ENCODE results near the gene SYCN.

SYCN gene

GRCh38 chr19:39163621-39164020, 40.4 kb downstream of the SYCN start:
- Histone ChIP-seq H3K9me3 (no peaks in the 10 kb centered on the region), H3K9ac (no peak overlapping the region), H3K27me3 (no peaks in the 10 kb centered on the region), H3K36me3 (peaks cover 13% of the 10 kb centered on the region), H4K20me1 (peaks cover 98% of the 10 kb centered on the region), H3K27ac (no peak overlapping the region), H3K4me3 (no peak overlapping the region), H3K4me2 (no peak overlapping the region), H3K4me1 (peaks cover 33% of the 10 kb centered on the region)
- TF ChIP-seq Cebpa-rat (IDR thresholded peaks at IDR 0.05): no peak

DNA sequence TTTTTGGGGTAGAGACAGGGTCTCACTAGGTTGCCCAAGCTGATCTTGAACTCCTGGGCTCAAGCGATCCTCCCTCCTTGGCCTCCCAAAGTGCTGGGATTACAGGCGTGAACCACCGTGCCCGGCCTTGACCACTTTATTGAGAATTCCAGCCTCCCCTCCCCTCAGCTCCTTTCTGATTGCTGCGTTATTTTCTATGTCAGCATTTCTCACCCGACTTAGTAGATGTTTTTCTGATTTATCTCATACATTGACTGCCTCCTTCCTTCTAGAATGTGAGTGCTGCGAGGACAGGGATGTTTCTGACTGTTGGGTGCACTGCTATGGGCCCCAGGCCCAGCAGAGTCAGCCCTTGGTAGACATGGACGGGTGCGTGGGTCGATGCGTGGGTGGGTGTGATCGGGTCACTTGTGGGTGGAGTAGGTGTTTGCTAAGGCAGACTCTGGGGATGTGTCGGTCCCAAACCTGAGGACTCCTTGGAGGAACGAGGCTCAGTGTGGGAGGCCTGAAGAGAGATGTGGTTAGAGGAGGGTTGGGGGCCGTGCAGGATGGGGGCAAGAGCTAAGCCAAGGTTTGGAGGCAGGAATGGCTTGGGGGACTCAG, 41.5 kb downstream of the SYCN start:
- no peak overlapping the region for H3K9ac ChIP-seq

GRCh38 chr19:39160889-39161672, 43.0 kb downstream of the SYCN start:
- no peak for TF ChIP-seq Cebpa-rat (IDR thresholded peaks at IDR 0.05)
- no peaks in the 10 kb centered on the region for H3K27me3 ChIP-seq
- peak overlapping the region; percentile 53 for H3K27ac ChIP-seq
- no peaks in the 10 kb centered on the region for H3K9me3 ChIP-seq
- 0 out of 2 replicates have a peak overlapping the region, but pooled peaks have one; percentile 7 for H3K4me2 ChIP-seq
- H3K4me3 ChIP-seq: no peak overlapping the region
- H3K4me1 ChIP-seq: peaks cover 50% of the 10 kb centered on the region
- H3K36me3 ChIP-seq: peaks cover 14% of the 10 kb centered on the region
- H3K9ac ChIP-seq: peak overlapping the region; percentile 45; the same call in 1 of the 2 replicates
- peaks cover 95% of the 10 kb centered on the region for H4K20me1 ChIP-seq

More for the DNA sequence above, 41.5 kb downstream of the SYCN start:
- Histone ChIP-seq H3K27ac (no peak overlapping the region; the same call in 1 of the 2 replicates), H3K4me2 (0 out of 2 replicates have a peak overlapping the region, but pooled peaks have one; percentile 7), H4K20me1 (peaks cover 98% of the 10 kb centered on the region), H3K36me3 (peaks cover 14% of the 10 kb centered on the region), H3K27me3 (no peaks in the 10 kb centered on the region), H3K4me1 (peaks cover 44% of the 10 kb centered on the region), H3K9me3 (no peaks in the 10 kb centered on the region), H3K4me3 (no peak overlapping the region)
- TF ChIP-seq Cebpa-rat (IDR thresholded peaks at IDR 0.05): no peak

DNA sequence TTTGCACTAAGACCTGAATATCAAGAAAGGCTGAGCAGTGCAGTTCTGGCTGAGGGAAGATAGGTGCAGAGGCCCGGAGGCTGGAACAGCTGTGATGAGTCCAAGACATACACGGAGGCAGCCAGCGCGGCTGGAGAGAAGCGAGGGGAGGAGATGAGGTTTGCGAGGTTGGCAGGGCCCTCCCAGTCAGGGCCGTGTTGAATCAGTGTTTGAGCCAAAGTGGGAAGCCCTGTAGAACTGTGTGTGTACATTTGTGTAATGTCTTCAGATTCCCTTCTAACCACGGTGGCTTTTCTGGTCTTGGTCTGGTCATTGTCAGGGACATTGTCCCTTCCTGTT, 43.6 kb downstream of the SYCN start:
- Histone ChIP-seq H3K36me3 (peaks cover 14% of the 10 kb centered on the region), H3K27ac (peak overlapping the region; percentile 53), H3K4me1 (peaks cover 50% of the 10 kb centered on the region), H3K4me3 (no peak overlapping the region), H4K20me1 (peaks cover 95% of the 10 kb centered on the region), H3K9me3 (no peaks in the 10 kb centered on the region), H3K27me3 (no peaks in the 10 kb centered on the region), H3K4me2 (0 out of 2 replicates have a peak overlapping the region, but pooled peaks have one; percentile 7), H3K9ac (peak overlapping the region; percentile 45)
- TF ChIP-seq Cebpa-rat (IDR thresholded peaks at IDR 0.05): no peak

DNA sequence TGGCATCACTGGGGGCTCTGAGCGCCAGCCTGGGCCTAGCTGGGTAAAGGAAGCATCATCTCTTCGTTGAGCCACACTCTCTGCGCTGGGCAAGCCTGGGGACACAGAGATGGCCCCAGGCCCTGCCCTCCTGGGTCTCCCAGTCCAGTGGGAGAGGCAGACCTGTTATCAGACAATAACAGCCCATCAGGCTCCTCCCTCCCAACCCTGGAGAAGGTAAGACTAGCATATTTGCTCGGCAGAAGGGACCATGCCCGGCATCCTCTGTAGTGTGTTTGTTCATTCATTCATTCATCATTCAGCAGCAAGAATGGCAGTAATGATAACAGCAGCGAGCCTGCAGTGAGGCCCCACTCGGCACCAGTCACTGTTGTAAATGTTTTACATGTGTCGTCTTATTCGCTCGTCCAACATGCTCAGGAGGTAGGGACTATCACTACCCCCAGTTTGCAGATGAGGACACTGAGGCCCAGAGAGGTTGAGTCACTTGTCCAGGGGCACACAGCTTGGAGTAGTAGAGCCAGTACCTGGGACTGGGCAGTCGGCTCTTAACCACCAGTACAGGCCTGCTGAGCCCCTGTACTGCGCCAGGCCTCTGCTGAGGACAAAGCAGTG, 45.3 kb downstream of the SYCN start:
- Histone ChIP-seq H3K4me2 (no peak overlapping the region), H3K4me3 (no peak overlapping the region), H3K36me3 (peaks cover 14% of the 10 kb centered on the region), H4K20me1 (peaks cover 94% of the 10 kb centered on the region), H3K27me3 (no peaks in the 10 kb centered on the region), H3K9ac (no peak overlapping the region), H3K27ac (peak overlapping the region; percentile 44; the same call in 1 of the 2 replicates), H3K4me1 (peaks cover 66% of the 10 kb centered on the region), H3K9me3 (no peaks in the 10 kb centered on the region)
- no peak for TF ChIP-seq Cebpa-rat (IDR thresholded peaks at IDR 0.05)

- no peak overlapping the region for H3K4me2 ChIP-seq
- no peak overlapping the region for H3K4me3 ChIP-seq
- no peaks in the 10 kb centered on the region for H3K9me3 ChIP-seq
- peaks cover 88% of the 10 kb centered on the region for H4K20me1 ChIP-seq
- peaks cover 20% of the 10 kb centered on the region for H3K36me3 ChIP-seq
- no peaks in the 10 kb centered on the region for H3K27me3 ChIP-seq
- H3K9ac ChIP-seq: no peak overlapping the region
- peak overlapping the region; percentile 44; the same call in 1 of the 2 replicates for H3K27ac ChIP-seq
- TF ChIP-seq Cebpa-rat (IDR thresholded peaks at IDR 0.05): no peak
- peaks cover 69% of the 10 kb centered on the region for H3K4me1 ChIP-seq
These were observed 46.1 kb downstream of the SYCN start for GRCh38 chr19:39157997-39158389.

DNA sequence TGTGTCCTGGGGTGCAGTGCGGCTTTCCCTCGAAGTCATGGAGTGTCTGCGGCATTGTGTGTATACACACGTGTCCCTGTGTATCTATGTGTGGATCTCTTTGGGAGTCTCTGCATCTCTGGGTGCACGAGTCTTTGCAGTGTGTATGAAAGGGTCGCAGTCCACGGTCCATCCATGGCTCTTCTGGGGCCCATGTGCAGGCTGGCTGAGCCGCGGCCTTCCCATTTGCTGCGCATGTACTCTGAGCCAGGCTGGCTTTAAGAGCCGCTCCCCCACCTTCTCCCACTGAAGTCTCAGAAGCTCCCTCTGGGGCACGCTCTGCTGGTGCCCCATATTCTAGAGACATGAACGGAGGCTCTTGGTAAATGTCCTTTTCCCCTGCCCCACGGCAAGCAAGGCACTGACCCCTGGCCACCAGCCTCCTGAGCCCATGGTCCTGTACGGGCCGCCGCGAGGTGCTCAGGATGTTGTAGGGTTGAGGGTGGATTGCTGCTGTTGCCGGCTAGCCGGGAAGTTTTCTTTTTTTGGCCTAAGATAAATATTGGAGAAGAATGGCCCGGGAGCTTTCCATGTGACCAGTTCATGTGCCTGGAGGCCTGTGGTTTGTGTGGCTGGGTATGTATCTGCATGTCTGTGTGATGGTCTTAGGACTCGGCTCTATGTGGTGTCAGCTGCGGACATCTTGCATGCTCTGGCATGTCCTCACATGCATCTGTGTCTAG, 46.6 kb downstream of the SYCN start:
- Histone ChIP-seq H3K27me3 (no peaks in the 10 kb centered on the region), H3K9ac (no peak overlapping the region), H4K20me1 (peaks cover 88% of the 10 kb centered on the region), H3K4me2 (peak overlapping the region; percentile 50; the same call in 1 of the 2 replicates), H3K4me3 (no peak overlapping the region), H3K4me1 (peaks cover 69% of the 10 kb centered on the region), H3K27ac (0 out of 2 replicates have a peak overlapping the region, but pooled peaks have one; percentile 18), H3K36me3 (peaks cover 20% of the 10 kb centered on the region), H3K9me3 (no peaks in the 10 kb centered on the region)
- TF ChIP-seq Cebpa-rat (IDR thresholded peaks at IDR 0.05): no peak

DNA sequence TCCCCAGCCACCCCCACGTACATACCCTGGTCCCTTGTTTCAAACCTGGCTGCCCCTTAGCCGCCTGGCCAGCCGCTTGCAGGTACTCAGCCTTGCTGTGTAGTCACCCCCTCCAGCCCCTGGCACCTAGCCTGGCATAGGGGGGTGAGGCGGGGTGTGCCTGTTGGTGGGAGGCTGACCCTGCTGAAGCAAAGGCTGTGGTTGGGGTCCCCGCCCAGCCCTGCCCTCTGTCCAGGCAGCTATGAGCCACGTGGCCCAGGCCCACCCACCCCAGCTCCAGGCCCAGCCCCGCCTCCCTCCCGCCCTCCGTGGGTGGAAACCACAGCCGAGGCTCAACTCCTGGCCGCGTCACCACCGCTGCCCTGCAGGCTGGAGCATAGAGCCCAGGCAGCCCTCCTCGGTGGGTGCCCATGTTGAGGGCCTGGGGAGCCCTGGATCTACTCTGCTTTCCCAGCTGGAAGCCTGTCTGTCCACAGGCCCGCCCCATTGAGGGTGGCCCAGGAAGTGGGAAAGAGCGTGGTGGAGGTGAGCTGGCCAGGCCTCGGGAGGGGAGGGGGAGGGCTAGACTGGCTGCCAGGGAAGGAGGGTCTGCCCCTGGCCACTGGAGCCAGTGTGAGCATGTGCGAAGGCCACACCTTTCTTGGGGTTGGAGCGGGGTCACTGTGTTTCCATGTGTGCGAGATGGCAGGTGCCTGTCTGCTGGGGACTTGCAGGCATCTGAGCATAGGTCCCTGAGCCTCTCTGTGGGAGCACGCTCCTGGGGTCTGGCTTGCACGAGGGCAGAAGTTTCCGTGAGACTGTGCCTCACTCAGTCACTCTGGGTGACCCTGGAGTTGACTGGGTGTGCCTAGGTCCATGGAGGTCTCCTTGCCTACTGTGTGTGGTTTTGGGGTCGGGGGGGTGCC, 47.5 kb downstream of the SYCN start:
- no peaks in the 10 kb centered on the region for H3K27me3 ChIP-seq
- no peak for TF ChIP-seq Cebpa-rat (IDR thresholded peaks at IDR 0.05)
- H3K4me3 ChIP-seq: no peak overlapping the region
- H3K4me2 ChIP-seq: peak overlapping the region; percentile 50
- peak overlapping the region; percentile 51; the same call in 1 of the 2 replicates for H3K27ac ChIP-seq
- no peaks in the 10 kb centered on the region for H3K9me3 ChIP-seq
- H3K9ac ChIP-seq: no peak overlapping the region
- peaks cover 76% of the 10 kb centered on the region for H3K4me1 ChIP-seq
- H3K36me3 ChIP-seq: peaks cover 20% of the 10 kb centered on the region
- H4K20me1 ChIP-seq: peaks cover 89% of the 10 kb centered on the region

All from BLaER1 (cell line).